ENCODE results near the gene MAGI3.

DNA sequence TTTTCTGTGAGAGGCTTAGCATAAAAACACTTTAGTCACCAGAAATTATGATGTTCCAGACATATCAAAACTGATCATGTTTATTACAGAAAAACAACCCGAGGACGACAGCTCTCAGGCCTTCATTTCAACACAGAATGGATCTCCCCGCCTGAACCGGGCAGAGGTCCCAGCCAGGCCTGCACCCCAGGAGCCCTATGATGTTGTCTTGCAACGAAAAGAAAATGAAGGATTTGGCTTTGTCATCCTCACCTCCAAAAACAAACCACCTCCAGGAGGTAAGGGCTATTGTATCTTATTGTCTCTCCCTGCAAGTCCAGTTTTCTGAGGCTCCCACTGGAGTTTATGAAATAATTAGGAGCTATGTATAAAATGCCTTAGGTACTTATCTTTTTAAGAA, 263.4 kb downstream of the MAGI3 start:
- no peak for TF ChIP-seq EZH2 (IDR thresholded peaks at IDR 0.05; ENCODE audit: low read length, unreplicated experiment)
- TF ChIP-seq, protein P1, sequence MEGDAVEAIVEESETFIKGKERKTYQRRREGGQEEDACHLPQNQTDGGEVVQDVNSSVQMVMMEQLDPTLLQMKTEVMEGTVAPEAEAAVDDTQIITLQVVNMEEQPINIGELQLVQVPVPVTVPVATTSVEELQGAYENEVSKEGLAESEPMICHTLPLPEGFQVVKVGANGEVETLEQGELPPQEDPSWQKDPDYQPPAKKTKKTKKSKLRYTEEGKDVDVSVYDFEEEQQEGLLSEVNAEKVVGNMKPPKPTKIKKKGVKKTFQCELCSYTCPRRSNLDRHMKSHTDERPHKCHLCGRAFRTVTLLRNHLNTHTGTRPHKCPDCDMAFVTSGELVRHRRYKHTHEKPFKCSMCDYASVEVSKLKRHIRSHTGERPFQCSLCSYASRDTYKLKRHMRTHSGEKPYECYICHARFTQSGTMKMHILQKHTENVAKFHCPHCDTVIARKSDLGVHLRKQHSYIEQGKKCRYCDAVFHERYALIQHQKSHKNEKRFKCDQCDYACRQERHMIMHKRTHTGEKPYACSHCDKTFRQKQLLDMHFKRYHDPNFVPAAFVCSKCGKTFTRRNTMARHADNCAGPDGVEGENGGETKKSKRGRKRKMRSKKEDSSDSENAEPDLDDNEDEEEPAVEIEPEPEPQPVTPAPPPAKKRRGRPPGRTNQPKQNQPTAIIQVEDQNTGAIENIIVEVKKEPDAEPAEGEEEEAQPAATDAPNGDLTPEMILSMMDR (conservative IDR thresholded peaks at IDR 0.05; ENCODE audit: low read depth, low read length): no peak

Data from PC-3 (cell line).